ENCODE measurements around the gene KIAA0930. TPM values are rescaled to one million over a fixed set of nuclear protein-coding genes. Genes with fewer than 3 reads are reported as not detected.
"Not testable (repeated sequence)": the region's sequence is repeated elsewhere in the genome, so short reads cannot be mapped to it uniquely, and the experiment has no call there.

KIAA0930 gene
- total RNA-seq, 1 donor from 2014 or later: 32.1 TPM

GRCh38 chr22:45200860-45201511 lies 39.7 kb downstream of the KIAA0930 start:
- no peak for DNase-seq

GRCh38 chr22:45200230-45200629 lies 40.5 kb downstream of the KIAA0930 start:
- DNase-seq: no peak

GRCh38 chr22:45199723-45200122 lies 41.0 kb downstream of the KIAA0930 start:
- no peak for DNase-seq

GRCh38 chr22:45198463-45198795 lies 42.3 kb downstream of the KIAA0930 start:
- DNase-seq: no peak

- no peak for DNase-seq
Observed at GRCh38 chr22:45197606-45198462, 42.9 kb downstream of the KIAA0930 start.

- no peak for DNase-seq
Observed at GRCh38 chr22:45196926-45197605, 43.6 kb downstream of the KIAA0930 start.

GRCh38 chr22:45196308-45196707 lies 44.4 kb downstream of the KIAA0930 start:
- DNase-seq: no peak

- no peak for DNase-seq
Observed at GRCh38 chr22:45195616-45196015, 45.1 kb downstream of the KIAA0930 start.

- no peak for DNase-seq
Observed at GRCh38 chr22:45194686-45195085, 46.0 kb downstream of the KIAA0930 start.

- no peak for DNase-seq
Observed at GRCh38 chr22:45192701-45193187, 48.0 kb downstream of the KIAA0930 start.

- DNase-seq: not testable (repeated sequence)
Observed at GRCh38 chr22:45191746-45192145, 48.9 kb downstream of the KIAA0930 start.

GRCh38 chr22:45190202-45190872 lies 50.4 kb downstream of the KIAA0930 start:
- no peak for DNase-seq

- DNase-seq: no peak
Observed at GRCh38 chr22:45188779-45189178, 51.9 kb downstream of the KIAA0930 start.

- DNase-seq: no peak
Observed at GRCh38 chr22:45187891-45188290, 52.8 kb downstream of the KIAA0930 start.

- no peak for DNase-seq
Observed at GRCh38 chr22:45185718-45186514, 54.8 kb downstream of the KIAA0930 start.

GRCh38 chr22:45183974-45184373 lies 56.7 kb downstream of the KIAA0930 start:
- DNase-seq: no peak

GRCh38 chr22:45181766-45182165 lies 58.9 kb downstream of the KIAA0930 start:
- no peak for DNase-seq

GRCh38 chr22:45181240-45181639 lies 59.5 kb downstream of the KIAA0930 start:
- no peak for DNase-seq

- no peak for DNase-seq
Observed at GRCh38 chr22:45180146-45180679, 60.5 kb downstream of the KIAA0930 start.

- DNase-seq: no peak
Observed at GRCh38 chr22:45179276-45180049, 61.2 kb downstream of the KIAA0930 start.
